ENCODE measurements around the gene PCIF1. TPM values are rescaled to one million over a fixed set of nuclear protein-coding genes. Genes with fewer than 3 reads are reported as not detected.

Gene PCIF1
- total and polyA plus RNA-seq, 2 donors (not counting 3 experiments of a cell fraction or from before 2014, with no cell fraction given), result 26.4 to 27.2 TPM

- intact Hi-C loops (cut with micrococcal nuclease), result loop anchor here (1.0 to 5.0 kb wide), 5 partner anchors 38 to 1005 kb away; partner anchors contain the start of genes NCOA5, PCIF1 and STK4
Measured at GRCh38 chr20:45972500-45973183, 38.2 kb downstream of the PCIF1 start.

More at GRCh38 chr20:45972500-45973183, 38.2 kb downstream of the PCIF1 start:
- Histone ChIP-seq H3K9me3 (replicated peaks; ENCODE audit: control insufficient read depth, insufficient read depth, low read length) (no peaks in the 10 kb centered on the region), H3K4me3 (replicated peaks in 1 of 3; ENCODE audit: insufficient read depth in 1 of 3, low read depth in 1 of 3, low read length in 3 of 3) (peak overlapping the region in 2 of 3 experiments; percentile 11 to 79), H3K36me3 (ENCODE audit: control insufficient read depth in 2 of 2, extremely low read depth in 1 of 2, insufficient read depth in 2 of 2, low read length in 2 of 2) (peaks cover 0 to 9% of the 10 kb centered on the region in 2 experiments), H3K9ac (replicated peaks; ENCODE audit: extremely low read depth, insufficient read depth, low read length) (peak overlapping the region; percentile 100), H4K20me1 (replicated peaks; ENCODE audit: control insufficient read depth, extremely low read depth, insufficient read depth, low read length) (no peaks in the 10 kb centered on the region), H3K4me2 (ENCODE audit: insufficient read depth, low read length) (peak overlapping the region; percentile 83), H3K79me2 (ENCODE audit: control insufficient read depth, insufficient read depth, low read length) (peaks cover 23% of the 10 kb centered on the region), H3K4me1 (ENCODE audit: control insufficient read depth, extremely low read depth, insufficient read depth, low read length) (peaks cover 14% of the 10 kb centered on the region), H3K9me1 (replicated peaks; ENCODE audit: control insufficient read depth, extremely low read depth, insufficient read depth, low read length) (no peaks in the 10 kb centered on the region), H3K27ac (ENCODE audit: insufficient read depth, low read depth, low read length) (peak overlapping the region; percentile 100), H3K27me3 (ENCODE audit: control insufficient read depth in 2 of 2, insufficient read depth in 2 of 2, low read length in 2 of 2) (peaks cover 2 to 7% of the 10 kb centered on the region in 2 experiments), H2AFZ (ENCODE audit: low read depth, low read length) (peak overlapping the region; percentile 86)
- dilution Hi-C loops (cut with MboI; ENCODE audit: extremely low pct_ligation_motif_present, low sequenced_read_pairs), result no loop called here
- POLR2A ChIA-PET, result no interaction called here
- CTCF ChIA-PET, result interaction anchor here (0.9 to 8.7 kb wide), 3 partner anchors 14 to 82 kb away, joined by 3 to 80 read pairs (median 35); partner anchors contain the start of genes CTSA and NEURL2
- FAIRE-seq (peak; percentile 96), DNase-seq (ENCODE audit: low read depth, low spot score) (no peak)
- TF ChIP-seq POLR2A (IDR thresholded peaks at IDR 0.05; ENCODE audit: low read depth, low read length) (no peak), CTCF (IDR thresholded peaks at IDR 0.05; ENCODE audit: extremely low read depth in 1 of 2, insufficient read depth in 1 of 2, low read depth in 1 of 2, low read length in 2 of 2) (no peak), POLR2AphosphoS5 (IDR thresholded peaks at IDR 0.05; ENCODE audit: insufficient read depth, low read depth, low read length) (no peak), JUN (IDR thresholded peaks at IDR 0.05; ENCODE audit: borderline replicate concordance, insufficient read depth, insufficient read length, low read depth) (no peak), EZH2 (IDR thresholded peaks at IDR 0.05; ENCODE audit: borderline replicate concordance, low read depth, low read length, severe bottlenecking) (no peak), FOS (IDR thresholded peaks at IDR 0.05; ENCODE audit: borderline replicate concordance, insufficient read depth, low read length) (no peak), MAX (IDR thresholded peaks at IDR 0.05; ENCODE audit: insufficient read depth, insufficient read length) (no peak), MYC (IDR thresholded peaks at IDR 0.05; ENCODE audit: low read depth, low read length) (no peak), GATA2 (IDR thresholded peaks at IDR 0.05; ENCODE audit: insufficient read depth, insufficient read length, low read depth, low read length) (no peak)
- no TSS peak for BruUV-seq (replicated peaks)
